HL-60 (cell line): ENCODE data around the gene ZNF436.

Source experiments
- POLR2AphosphoS5 ChIP-seq: IDR thresholded peaks from 2 replicates; pipeline ENCODE4 v1.6.1; 2012; ENCODE audit warnings: low read depth
- REST ChIP-seq: IDR thresholded peaks from 2 replicates; pipeline ENCODE4 v1.6.1; 2012; ENCODE audit warnings: low read depth; ENCODE audit not compliant: insufficient replicate concordance
- TF ChIP-seq, protein P1 (sequence below): IDR thresholded peaks from one replicate; pipeline ENCODE4 v1.5.1; 2011; ENCODE audit warnings: low read length, control low read depth, inconsistent platforms; ENCODE audit not compliant: insufficient read depth

- TF ChIP-seq, protein P1, sequence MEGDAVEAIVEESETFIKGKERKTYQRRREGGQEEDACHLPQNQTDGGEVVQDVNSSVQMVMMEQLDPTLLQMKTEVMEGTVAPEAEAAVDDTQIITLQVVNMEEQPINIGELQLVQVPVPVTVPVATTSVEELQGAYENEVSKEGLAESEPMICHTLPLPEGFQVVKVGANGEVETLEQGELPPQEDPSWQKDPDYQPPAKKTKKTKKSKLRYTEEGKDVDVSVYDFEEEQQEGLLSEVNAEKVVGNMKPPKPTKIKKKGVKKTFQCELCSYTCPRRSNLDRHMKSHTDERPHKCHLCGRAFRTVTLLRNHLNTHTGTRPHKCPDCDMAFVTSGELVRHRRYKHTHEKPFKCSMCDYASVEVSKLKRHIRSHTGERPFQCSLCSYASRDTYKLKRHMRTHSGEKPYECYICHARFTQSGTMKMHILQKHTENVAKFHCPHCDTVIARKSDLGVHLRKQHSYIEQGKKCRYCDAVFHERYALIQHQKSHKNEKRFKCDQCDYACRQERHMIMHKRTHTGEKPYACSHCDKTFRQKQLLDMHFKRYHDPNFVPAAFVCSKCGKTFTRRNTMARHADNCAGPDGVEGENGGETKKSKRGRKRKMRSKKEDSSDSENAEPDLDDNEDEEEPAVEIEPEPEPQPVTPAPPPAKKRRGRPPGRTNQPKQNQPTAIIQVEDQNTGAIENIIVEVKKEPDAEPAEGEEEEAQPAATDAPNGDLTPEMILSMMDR: no peak
- TF ChIP-seq REST (no peak), POLR2AphosphoS5 (no peak)
Measured at GRCh38 chr1:23397908-23398307, 28.3 kb upstream of the ZNF436 start.
